GM12878 (cell line): Measurements from ENCODE around the gene KLK3. TPM values are rescaled to one million over a fixed set of nuclear protein-coding genes. Genes with fewer than 3 reads are reported as not detected.

Experiments
- ATAC-seq: fragments of 200-7000 bp; cut with Tn5 transposase; 3 replicates; pipeline ENCODE4 v1.9.1; 2020; ENCODE audit warnings: mild to moderate bottlenecking, moderate library complexity
- BruUV-seq: library from RNA; stranded (reverse); fragments of 400-500 nt; replicated peaks from 2 replicates; lab custom pipeline; 2021; lab: Mats Ljungman, UMichigan
- CTCF ChIA-PET: fragments of 300-600 bp; sonication (Branson Sonifier 250); formaldehyde crosslinking; extraction: SDS; loops from one replicate; lab custom pipeline; 2021; ENCODE audit warnings: inconsistent platforms; lab: Yijun Ruan, JAX
- POLR2A ChIA-PET: fragments of 350-600 bp; formaldehyde crosslinking; extraction: SDS; loops from one replicate; lab custom pipeline; 2021; ENCODE audit warnings: inconsistent platforms; lab: Charles Lee
- RAD21 ChIA-PET: fragments of 300-600 bp; sonication (Branson Sonifier 250); formaldehyde crosslinking; loops from one replicate; lab custom pipeline; 2023; ENCODE audit warnings: antibody characterized with exemption; ENCODE audit not compliant: unreplicated experiment; lab: Charles Lee
- SMC1A ChIA-PET: fragments of 300-600 bp; sonication (Branson Sonifier 250); formaldehyde crosslinking; loops from one replicate; lab custom pipeline; 2023; ENCODE audit not compliant: unreplicated experiment, uncharacterized antibody; lab: Charles Lee
- DNase-seq: peaks from one replicate; pipeline ENCODE4 v3.0.0-alpha.2; 2011; ENCODE audit warnings: low read depth, low spot score
- FAIRE-seq: peaks from 3 replicates; lab custom pipeline; 2011; peaks lifted over from hg19 to GRCh38; lab: Jason Lieb, UNC
- H2AFZ ChIP-seq: 2 replicates; pipeline ENCODE4 v1.6.0; 2011; ENCODE audit warnings: low read depth, low read length, control low read depth; ENCODE audit not compliant: control insufficient read depth
- H3K27ac ChIP-seq: 2 replicates; pipeline ENCODE4 v1.5.1; 2011; ENCODE audit warnings: control low read depth; ENCODE audit not compliant: control insufficient read depth, insufficient read depth
- H3K27me3 ChIP-seq, 2 experiments: replicated peaks in 1 of 2; 2 replicates each; pipeline versions ENCODE4 v1.6.0 to v1.6.1; 2011; ENCODE audit warnings: low read length in 1 of 2; ENCODE audit not compliant: control insufficient read depth in 2 of 2, insufficient read depth in 2 of 2
- H3K36me3 ChIP-seq, 2 experiments: 2 replicates each; pipeline ENCODE4 v1.5.1; 2011; ENCODE audit warnings: low read length in 1 of 2; ENCODE audit not compliant: control insufficient read depth in 2 of 2, insufficient read depth in 2 of 2
- H3K4me1 ChIP-seq: 2 replicates; pipeline ENCODE4 v1.6.1; 2011; ENCODE audit warnings: mild to moderate bottlenecking, low read length, moderate library complexity, mixed read lengths; ENCODE audit not compliant: control insufficient read depth, insufficient read depth
- H3K4me2 ChIP-seq: 2 replicates; pipeline ENCODE4 v1.6.0; 2011; ENCODE audit warnings: control low read depth; ENCODE audit not compliant: control insufficient read depth, insufficient read depth
- H3K4me3 ChIP-seq: fragments of 200-600 bp; sonication (generic); 2 replicates; pipeline ENCODE4 v1.5.1; 2016
- H3K79me2 ChIP-seq: 2 replicates; pipeline ENCODE4 v1.6.0; 2011; ENCODE audit warnings: low read length; ENCODE audit not compliant: control insufficient read depth, insufficient read depth
- H3K9ac ChIP-seq: 2 replicates; pipeline ENCODE4 v1.8.0; 2011; ENCODE audit warnings: low read length, control low read depth, mixed read lengths; ENCODE audit not compliant: control insufficient read depth, insufficient read depth
- H3K9me3 ChIP-seq: replicated peaks from 3 replicates; pipeline ENCODE4 v1.5.1; 2011; ENCODE audit warnings: mild to moderate bottlenecking, low read length; ENCODE audit not compliant: control insufficient read depth, insufficient read depth
- H4K20me1 ChIP-seq: 2 replicates; pipeline ENCODE4 v1.6.0; 2011; ENCODE audit not compliant: control insufficient read depth, insufficient read depth
- BCLAF1 ChIP-seq: fragments of 450-650 bp; IDR thresholded peaks from 2 replicates; pipeline ENCODE4 v1.6.1; 2017; ENCODE audit warnings: antibody characterized with exemption, mild to moderate bottlenecking, moderate library complexity
- HSF1 ChIP-seq: fragments of 150-350 bp; IDR thresholded peaks from 2 replicates; pipeline ENCODE4 v1.6.1; 2014; ENCODE audit warnings: mild to moderate bottlenecking, low read depth, low read length
- IKZF1 ChIP-seq: fragments of 450-650 bp; conservative IDR thresholded peaks from 2 replicates; pipeline ENCODE4 v1.6.1; 2017; ENCODE audit warnings: antibody characterized with exemption, mild to moderate bottlenecking
- IKZF2 ChIP-seq, 2 experiments: fragments of 450-650 bp; IDR thresholded peaks; 2 replicates each; pipeline ENCODE4 v1.6.1; 2017; ENCODE audit warnings: mild to moderate bottlenecking in 2 of 2, moderate library complexity in 2 of 2
- IRF4 ChIP-seq: IDR thresholded peaks from 2 replicates; pipeline ENCODE4 v1.6.1; 2011; ENCODE audit warnings: low read depth, low read length
- JUNB ChIP-seq: IDR thresholded peaks from 2 replicates; pipeline ENCODE4 v1.6.1; 2016; ENCODE audit warnings: antibody characterized with exemption, mild to moderate bottlenecking
- MEF2B ChIP-seq: fragments of 450-650 bp; IDR thresholded peaks from 2 replicates; pipeline ENCODE4 v1.6.1; 2018; ENCODE audit warnings: mild to moderate bottlenecking, moderate library complexity; ENCODE audit not compliant: partially characterized antibody, poor library complexity, severe bottlenecking
- MLLT1 ChIP-seq: fragments of 450-650 bp; IDR thresholded peaks from 2 replicates; pipeline ENCODE4 v1.6.1; 2016; ENCODE audit warnings: mild to moderate bottlenecking
- NBN ChIP-seq: fragments of 450-650 bp; IDR thresholded peaks from 2 replicates; pipeline ENCODE4 v1.6.1; 2016
- NR2F1 ChIP-seq: fragments of 450-650 bp; conservative IDR thresholded peaks from 2 replicates; pipeline ENCODE4 v1.6.1; 2017; ENCODE audit warnings: mild to moderate bottlenecking
- POLR2A ChIP-seq: IDR thresholded peaks from 2 replicates; pipeline ENCODE4 v1.6.1; 2011; ENCODE audit warnings: low read depth, mild to moderate bottlenecking, low read length
- POLR2AphosphoS2 ChIP-seq: IDR thresholded peaks from 2 replicates; pipeline ENCODE4 v1.6.1; 2011; ENCODE audit warnings: low read depth, mild to moderate bottlenecking, low read length, improper control_type of control experiment, moderate library complexity
- RELB ChIP-seq: fragments of 450-650 bp; IDR thresholded peaks from 2 replicates; pipeline ENCODE4 v1.6.1; 2017; ENCODE audit warnings: low read depth, mild to moderate bottlenecking, moderate library complexity
- SMAD1 ChIP-seq: fragments of 450-650 bp; IDR thresholded peaks from 2 replicates; pipeline ENCODE4 v1.6.1; 2018; ENCODE audit warnings: mild to moderate bottlenecking, low read depth; ENCODE audit not compliant: partially characterized antibody
- SPI1 ChIP-seq: IDR thresholded peaks from 2 replicates; pipeline ENCODE4 v1.6.1; 2011; ENCODE audit warnings: low read depth, mild to moderate bottlenecking, low read length, moderate library complexity, borderline replicate concordance; ENCODE audit not compliant: insufficient read depth
- TCF3 ChIP-seq: IDR thresholded peaks from 2 replicates; pipeline ENCODE4 v1.6.1; 2012; ENCODE audit warnings: low read depth, mild to moderate bottlenecking, low read length, borderline replicate concordance; ENCODE audit not compliant: insufficient read depth
- WGBS: methylation state at CpG from one replicate; pipeline ENCODE4 v1.1.6; 2016; ENCODE audit warnings: low lambda C conversion rate; ENCODE audit not compliant: insufficient replicate concordance, insufficient coverage; ENCODE audit errors: missing lambda C conversion rate; 5-methylcytosine and 5-hydroxymethylcytosine counted together
- in situ Hi-C: fragments of 300-500 bp; cut with MboI; formaldehyde crosslinking; loops from 9 replicates; pipeline ENCODE4 v1.14.3; 2018; ENCODE audit warnings: mixed read lengths
- intact Hi-C: fragments of 100-400 bp; cut with micrococcal nuclease; formaldehyde crosslinking; loops from one replicate; pipeline ENCODE4 v1.14.2; 2022; ENCODE audit not compliant: unreplicated experiment
- polyA plus RNA-seq, 11 experiments: library from polyadenylated mRNA; depleted of rRNA in 4 of 11; unstranded in 6 of 11; stranded (reverse) in 5 of 11; fragments of >200 nt; fragmentation: Nextera tagmentation in 4 of 11; fragmentation: Illumina TruSeq in 1 of 11; extraction: Ambion mirVana in 4 of 11; extraction: Trizol in 1 of 11; gene quantifications; 1 replicate in 1 of 11; 2 replicates in 10 of 11; pipeline versions ENCODE4 v1.2.1 to v1.2.3, GENCODE V29; 2011 to 2016; ENCODE audit warnings: inconsistent platforms in 2 of 11, missing spikeins in 2 of 11, low read depth in 1 of 11
- total RNA-seq, 4 experiments: library from RNA; depleted of rRNA in 3 of 4; stranded (reverse); fragments of >200 nt in 3 of 4; fragmentation: Illumina TruSeq in 1 of 4; extraction: Trizol in 1 of 4; gene quantifications; 2 replicates each; pipeline versions ENCODE4 v1.2.1 to v1.2.3, GENCODE V29; 2013 to 2021

The KLK3 gene
- total and polyA plus RNA-seq, 10 of the 15 experiments (the other 5 are each of a cell fraction or from before 2014, with no cell fraction given): 0.31 TPM; not detected in 9

GRCh38 chr19:50820549-50821247, 34.0 kb upstream of the KLK3 start:
- DNase-seq (peak; percentile 21), ATAC-seq (peak; percentile 7), FAIRE-seq (peak; percentile 57)
- no peaks in the 10 kb centered on the region for H3K9me3 ChIP-seq
- ChIA-PET RAD21 (interaction anchor here (0.7 to 2.4 kb wide), 10 partner anchors 17 to 492 kb away, joined by 3 to 11 read pairs (median 4); partner anchors contain the start of gene KCNC3), POLR2A (interaction anchor here (0.6 to 2.9 kb wide), 10 partner anchors 11 to 505 kb away, joined by 3 to 19 read pairs (median 3); no protein-coding TSS in a partner anchor), CTCF (interaction anchor here (0.6 to 2.7 kb wide), 8 partner anchors 9 to 101 kb away, joined by 3 to 15 read pairs (median 5); no protein-coding TSS in a partner anchor), SMC1A (interaction anchor here (0.5 to 4.6 kb wide), 9 partner anchors 13 to 102 kb away, joined by 3 to 16 read pairs (median 4); no protein-coding TSS in a partner anchor)
- H3K4me2 ChIP-seq: peak overlapping the region; percentile 84
- H3K9ac ChIP-seq: peak overlapping the region; percentile 22; the same call in 1 of the 2 replicates
- peak overlapping the region; percentile 67 for H2AFZ ChIP-seq
- H3K27ac ChIP-seq: peak overlapping the region; percentile 41
- in situ Hi-C loops: no loop called here
- intact Hi-C loops: no loop called here
- H3K36me3 ChIP-seq: no peaks in the 10 kb centered on the region
- H3K27me3 ChIP-seq: no peaks in the 10 kb centered on the region
- peaks cover 4% of the 10 kb centered on the region for H3K79me2 ChIP-seq
- WGBS: 4% methylated on average over 6 of the region's 21 CpGs
- H4K20me1 ChIP-seq: no peaks in the 10 kb centered on the region
- BruUV-seq: no TSS peak
- H3K4me3 ChIP-seq: peak overlapping the region; percentile 97
- H3K4me1 ChIP-seq: peaks cover 36% of the 10 kb centered on the region
- TF ChIP-seq SMAD1: peak; percentile 81
- peak; percentile 75; the same call in 1 of the 2 replicates for TF ChIP-seq TCF3
- peak; percentile 50; the same call in 1 of the 2 replicates for TF ChIP-seq SPI1
- TF ChIP-seq HSF1: no peak
- peak; percentile 66; the same call in 1 of the 2 replicates for TF ChIP-seq IKZF1
- TF ChIP-seq IKZF2 (IDR thresholded peaks at IDR 0.05): peak; percentile 46 to 48; a peak in 1 of 4 replicates
- no peak for TF ChIP-seq IRF4
- TF ChIP-seq POLR2A: peak; percentile 45
- no peak for TF ChIP-seq JUNB
- TF ChIP-seq MEF2B: peak; percentile 85
- TF ChIP-seq POLR2AphosphoS2: 0 out of 2 replicates have a peak, but pooled peaks have one; percentile 20
- peak; percentile 96 for TF ChIP-seq NBN
- peak; percentile 59; the same call in 1 of the 2 replicates for TF ChIP-seq RELB
- no peak for TF ChIP-seq BCLAF1
- TF ChIP-seq MLLT1: peak; percentile 88
- peak; percentile 82 for TF ChIP-seq NR2F1
